Measurements from ENCODE around the gene NEK6.

NEK6 gene

GRCh38 chr9:124345751-124346281, 88.1 kb downstream of the NEK6 start:
- no peak for DNase-seq

- no peak for DNase-seq
Observed at GRCh38 chr9:124346347-124347163, 88.8 kb downstream of the NEK6 start.

GRCh38 chr9:124347206-124347967, 89.6 kb downstream of the NEK6 start:
- peak; percentile 23 for DNase-seq

- DNase-seq = no peak
Observed at GRCh38 chr9:124347968-124348358, 90.2 kb downstream of the NEK6 start.

DNA sequence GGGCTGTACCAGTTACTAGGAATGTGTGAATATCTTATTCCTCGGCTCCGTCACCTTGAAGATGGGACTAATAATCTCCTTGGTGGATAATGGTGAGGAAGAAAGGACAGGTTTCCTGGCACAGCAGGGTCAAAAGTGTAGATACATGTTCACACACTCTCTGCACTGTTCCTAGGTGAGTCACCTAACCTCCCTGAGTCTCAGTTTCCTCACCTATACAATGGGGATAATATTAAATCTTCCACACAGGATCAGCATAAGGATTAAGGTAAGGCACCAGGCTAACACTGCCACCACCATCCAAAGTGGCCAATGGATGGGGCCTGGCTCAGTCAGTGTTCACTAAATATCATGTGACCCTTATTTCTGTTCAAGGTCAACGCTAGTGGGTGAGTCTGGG, 90.6 kb downstream of the NEK6 start:
- peak; percentile 4 for DNase-seq

- peak; percentile 4 for DNase-seq
Observed at GRCh38 chr9:124348831-124349230, 91.1 kb downstream of the NEK6 start.

- DNase-seq = peak; percentile 13
Observed at GRCh38 chr9:124349267-124349666, 91.5 kb downstream of the NEK6 start.

- peak; percentile 10 for DNase-seq
Observed at GRCh38 chr9:124349675-124350493, 92.1 kb downstream of the NEK6 start.

DNA sequence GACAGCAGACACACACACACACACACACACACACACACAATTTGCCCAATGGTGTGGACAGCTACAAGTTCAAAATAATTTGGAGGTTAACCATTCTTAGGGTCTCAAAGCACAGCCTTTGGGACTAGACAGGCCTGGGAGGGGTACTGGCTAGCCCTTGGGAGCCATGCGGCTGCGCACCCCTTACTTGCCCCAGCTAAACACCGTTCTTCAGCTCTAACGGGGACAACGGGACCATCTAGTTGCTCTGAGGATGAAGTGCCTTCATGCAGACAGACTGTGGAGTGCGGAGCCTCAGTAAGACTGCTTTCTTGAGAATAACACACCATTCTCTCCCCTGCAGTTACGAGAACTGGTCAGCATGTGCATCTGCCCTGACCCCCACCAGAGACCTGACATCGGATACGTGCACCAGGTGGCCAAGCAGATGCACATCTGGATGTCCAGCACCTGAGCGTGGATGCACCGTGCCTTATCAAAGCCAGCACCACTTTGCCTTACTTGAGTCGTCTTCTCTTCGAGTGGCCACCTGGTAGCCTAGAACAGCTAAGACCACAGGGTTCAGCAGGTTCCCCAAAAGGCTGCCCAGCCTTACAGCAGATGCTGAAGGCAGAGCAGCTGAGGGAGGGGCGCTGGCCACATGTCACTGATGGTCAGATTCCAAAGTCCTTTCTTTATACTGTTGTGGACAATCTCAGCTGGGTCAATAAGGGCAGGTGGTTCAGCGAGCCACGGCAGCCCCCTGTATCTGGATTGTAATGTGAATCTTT, 92.9 kb downstream of the NEK6 start:
- DNase-seq = peak; percentile 10

DNA sequence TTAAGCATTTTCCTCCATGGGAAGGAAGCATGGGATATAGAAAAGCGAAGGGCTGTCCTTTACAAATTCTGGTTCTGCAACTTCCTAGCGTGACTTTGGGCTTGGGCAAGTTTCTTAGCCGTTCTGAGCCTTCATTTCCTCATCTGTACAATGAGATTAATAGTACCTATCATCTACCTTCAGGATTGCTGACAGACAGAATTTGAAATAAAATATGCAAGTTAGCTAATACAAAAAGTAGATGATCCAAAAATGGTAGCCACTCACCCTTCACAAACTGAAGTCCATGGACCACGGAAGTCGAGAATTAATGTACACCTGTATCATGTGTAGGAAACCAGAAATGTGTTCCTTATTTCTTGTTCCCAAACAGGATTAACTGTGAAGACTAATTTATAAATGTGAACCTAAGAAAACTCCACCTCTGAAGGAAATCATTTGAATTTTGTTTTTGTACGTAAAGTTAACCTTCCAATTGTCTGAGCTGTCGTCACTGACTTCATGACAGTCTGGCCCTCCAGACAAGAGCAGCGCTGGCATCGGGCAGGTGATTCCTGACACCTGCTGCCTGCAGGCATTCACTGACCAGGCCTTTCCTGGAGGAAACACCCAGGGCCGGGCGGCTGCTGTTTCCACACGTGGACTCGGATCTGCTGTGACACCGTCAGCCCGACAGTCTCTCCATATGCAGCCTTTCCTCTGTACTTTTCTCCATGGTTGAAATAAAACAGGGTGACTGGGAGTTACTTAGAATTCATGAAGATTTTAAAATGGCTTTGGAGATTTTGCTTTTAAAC, 94.1 kb downstream of the NEK6 start:
- DNase-seq = peak; percentile 11

GRCh38 chr9:124352616-124353015, 94.9 kb downstream of the NEK6 start:
- DNase-seq = peak; percentile 16

- peak; percentile 7 for DNase-seq
Observed at GRCh38 chr9:124353166-124353768, 95.5 kb downstream of the NEK6 start.

DNA sequence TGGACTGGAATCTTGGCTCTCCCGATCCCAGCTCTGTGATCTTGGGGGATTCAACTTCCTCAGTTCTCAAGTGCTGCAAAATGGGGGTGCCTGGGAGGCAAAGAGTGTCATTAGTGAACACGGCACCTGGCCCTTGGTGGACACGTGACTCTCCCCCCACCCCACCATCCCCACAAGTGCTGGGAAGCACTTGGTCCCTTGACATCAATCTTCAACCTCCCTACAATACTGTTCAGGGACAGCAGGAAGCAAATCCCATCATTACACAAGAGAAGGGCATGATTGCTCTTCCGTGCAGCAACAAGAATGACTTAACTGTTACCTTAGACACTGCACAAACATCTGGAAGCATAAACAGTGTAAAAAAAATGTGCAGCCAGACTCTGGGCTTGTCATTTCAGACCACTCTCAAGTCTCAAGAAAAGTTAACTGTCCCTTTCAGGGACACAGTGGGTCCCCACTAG, 96.1 kb downstream of the NEK6 start:
- DNase-seq = peak; percentile 15

- no peak for DNase-seq
Observed at GRCh38 chr9:124354346-124355038, 96.7 kb downstream of the NEK6 start.

DNA sequence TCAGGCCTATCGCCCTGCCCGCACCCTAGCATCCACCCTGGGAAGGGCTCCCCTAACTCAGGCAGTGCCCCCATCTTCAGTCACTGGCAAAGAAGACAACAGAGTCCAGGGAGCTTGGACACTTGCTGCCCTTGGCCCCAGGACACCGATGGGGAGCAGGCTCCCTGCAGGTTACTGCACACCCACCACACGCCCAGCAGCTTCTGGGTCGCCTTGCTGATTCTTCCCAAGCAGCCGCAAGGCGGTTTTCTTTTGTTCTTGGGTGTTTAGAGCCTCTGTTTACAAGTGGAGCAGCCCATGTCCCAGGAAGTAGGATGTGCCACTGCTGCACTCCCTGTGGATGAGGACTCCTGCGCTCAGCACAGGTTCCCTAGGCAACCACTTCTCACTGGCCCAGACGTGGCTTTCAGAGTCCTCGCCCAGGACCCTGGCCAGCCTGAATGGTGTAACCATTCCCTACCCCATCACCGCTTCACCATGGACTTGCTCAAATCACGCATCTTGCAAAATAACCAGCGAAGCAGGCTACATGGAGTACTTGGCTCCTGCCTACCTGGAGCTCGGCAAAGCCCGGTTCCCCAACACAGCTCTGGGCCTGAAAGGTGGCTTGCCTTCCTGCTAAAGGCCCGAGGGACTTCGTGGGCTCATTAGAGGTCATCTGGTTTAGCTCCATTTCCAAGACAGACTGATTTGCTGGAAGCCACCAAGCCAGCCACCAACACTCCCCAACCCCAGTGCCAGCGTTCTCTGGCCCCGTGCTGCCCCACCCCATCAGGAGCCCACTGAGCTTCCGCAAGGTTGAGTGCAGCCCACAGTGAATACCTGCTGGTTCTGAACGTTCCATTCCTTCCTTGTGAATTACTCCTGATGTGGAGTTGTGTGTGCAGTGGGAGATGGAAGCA, 97.5 kb downstream of the NEK6 start:
- DNase-seq = no peak

GRCh38 chr9:124355941-124356744, 98.4 kb downstream of the NEK6 start:
- no peak for DNase-seq

DNA sequence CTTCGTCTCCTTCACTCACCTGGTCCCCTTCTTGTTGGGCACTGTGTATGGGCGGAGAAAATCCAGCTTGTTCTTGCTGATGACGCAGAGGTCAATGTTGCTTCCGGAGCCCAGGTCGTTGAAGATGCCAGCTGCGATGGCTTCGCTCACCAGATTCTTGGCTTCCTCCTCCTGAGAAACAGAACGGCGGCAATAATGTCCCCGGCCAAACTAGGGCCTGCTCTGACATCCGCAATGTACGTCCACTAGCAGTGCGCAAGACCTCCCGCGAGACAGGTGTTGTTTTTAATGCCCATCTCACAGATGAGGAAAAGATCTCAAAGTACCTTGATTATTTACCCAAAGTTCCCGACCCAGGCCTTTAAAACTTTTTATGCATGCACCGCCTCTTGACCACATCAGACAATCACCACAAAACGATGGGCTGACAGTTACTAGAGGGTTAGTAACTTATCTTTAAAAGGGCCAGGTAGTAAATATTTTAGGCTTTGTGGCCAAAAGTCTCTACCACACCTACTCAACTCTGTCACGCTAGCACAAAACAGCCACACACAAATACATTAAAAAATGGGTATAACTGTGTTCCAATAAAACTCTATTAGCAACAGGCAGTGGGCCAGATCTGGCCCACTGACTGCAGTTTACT, 99.1 kb downstream of the NEK6 start:
- no peak for DNase-seq
